Loucy (cell line): ENCODE results near the gene KIF16B.

ENCODE experiments used
- H2AFZ ChIP-seq: fragments of 200-600 bp; sonication (generic); 2 replicates; pipeline ENCODE4 v1.6.0; 2016; ENCODE audit warnings: antibody characterized with exemption, mild to moderate bottlenecking, low read length, moderate library complexity
- H3F3A ChIP-seq: fragments of 200-600 bp; 2 replicates; pipeline ENCODE4 v1.6.0; 2016; ENCODE audit warnings: antibody characterized with exemption, low read depth, mild to moderate bottlenecking
- H3K27me3 ChIP-seq: fragments of 200-600 bp; sonication (generic); 2 replicates; pipeline ENCODE4 v1.6.1; 2014; ENCODE audit warnings: low read length, mild to moderate bottlenecking; ENCODE audit not compliant: insufficient read depth, poor library complexity, severe bottlenecking
- H3K36me3 ChIP-seq: fragments of 200-600 bp; sonication (generic); 2 replicates; pipeline ENCODE4 v1.6.1; 2016; ENCODE audit warnings: low read length; ENCODE audit not compliant: insufficient read depth
- H3K4me1 ChIP-seq: fragments of 200-600 bp; sonication (generic); 2 replicates; pipeline ENCODE4 v1.5.1; 2014; ENCODE audit warnings: low read length, mild to moderate bottlenecking; ENCODE audit not compliant: insufficient read depth, poor library complexity, severe bottlenecking
- H3K4me2 ChIP-seq: fragments of 200-600 bp; sonication (generic); 2 replicates; pipeline ENCODE4 v1.6.0; 2014; ENCODE audit warnings: antibody characterized with exemption, low read length, low read depth, mild to moderate bottlenecking; ENCODE audit not compliant: poor library complexity, severe bottlenecking
- H3K4me3 ChIP-seq: fragments of 200-600 bp; sonication (generic); 2 replicates; pipeline ENCODE4 v1.5.1; 2014; ENCODE audit warnings: low read length, mild to moderate bottlenecking, mixed read lengths; ENCODE audit not compliant: poor library complexity, severe bottlenecking
- H3K79me2 ChIP-seq: fragments of 200-600 bp; sonication (generic); 2 replicates; pipeline ENCODE4 v1.6.1; 2014; ENCODE audit warnings: low read length; ENCODE audit not compliant: insufficient read depth
- H3K9ac ChIP-seq: fragments of 200-600 bp; sonication (generic); 2 replicates; pipeline ENCODE4 v1.6.0; 2014; ENCODE audit warnings: mild to moderate bottlenecking, low read depth, low read length, moderate library complexity; ENCODE audit not compliant: poor library complexity, severe bottlenecking
- H3K9me2 ChIP-seq: fragments of 200-600 bp; sonication (generic); replicated peaks from 2 replicates; pipeline ENCODE4 v1.6.1; 2016; ENCODE audit warnings: low read depth, low read length, mixed read lengths
- H3K9me3 ChIP-seq: fragments of 200-600 bp; sonication (generic); 2 replicates; pipeline ENCODE4 v1.6.1; 2014; ENCODE audit warnings: mild to moderate bottlenecking, antibody characterized with exemption, low read length, low read depth; ENCODE audit not compliant: insufficient read depth
- H4K20me1 ChIP-seq: fragments of 200-600 bp; sonication (generic); 2 replicates; pipeline ENCODE4 v1.6.0; 2014; ENCODE audit warnings: antibody characterized with exemption, low read length, mild to moderate bottlenecking; ENCODE audit not compliant: insufficient read depth, poor library complexity, severe bottlenecking
- CTCF ChIP-seq: fragments of 200-600 bp; sonication (generic); conservative IDR thresholded peaks from 2 replicates; pipeline ENCODE4 v1.5.1; 2014; ENCODE audit warnings: mild to moderate bottlenecking, antibody characterized with exemption, low read length
- EZH2phosphoT487 ChIP-seq: fragments of 200-600 bp; IDR thresholded peaks from 2 replicates; pipeline ENCODE4 v1.6.1; 2018; ENCODE audit warnings: antibody characterized with exemption, mild to moderate bottlenecking, moderate library complexity, borderline replicate concordance

The KIF16B gene

GRCh38 chr20:16270314-16270931 is 302.8 kb downstream of the KIF16B start:
- TF ChIP-seq CTCF (no peak), EZH2phosphoT487 (no peak)
- no peaks in the 10 kb centered on the region for H3K36me3 ChIP-seq

GRCh38 chr20:16267526-16267925 is 305.7 kb downstream of the KIF16B start:
- no peaks in the 10 kb centered on the region for H3K79me2 ChIP-seq
- no peaks in the 10 kb centered on the region for H3K4me1 ChIP-seq
- H3K27me3 ChIP-seq: no peaks in the 10 kb centered on the region
- no peak overlapping the region for H2AFZ ChIP-seq
- no peak overlapping the region for H3K4me2 ChIP-seq
- no peaks in the 10 kb centered on the region for H4K20me1 ChIP-seq
- no peaks in the 10 kb centered on the region; the same call in 1 of the 2 replicates for H3K9me3 ChIP-seq
- H3K4me3 ChIP-seq: no peak overlapping the region
- no peaks in the 10 kb centered on the region for H3K36me3 ChIP-seq
- TF ChIP-seq EZH2phosphoT487 (no peak), CTCF (no peak)
- no peak overlapping the region for H3K9ac ChIP-seq
- no peaks in the 10 kb centered on the region for H3K9me2 ChIP-seq
- H3F3A ChIP-seq: no peaks in the 10 kb centered on the region

More at GRCh38 chr20:16270314-16270931, 302.8 kb downstream of the KIF16B start:
- Histone ChIP-seq H3F3A (no peaks in the 10 kb centered on the region), H3K79me2 (no peaks in the 10 kb centered on the region), H3K9ac (no peak overlapping the region), H3K4me2 (no peak overlapping the region), H4K20me1 (no peaks in the 10 kb centered on the region), H3K4me1 (no peaks in the 10 kb centered on the region), H3K9me2 (no peaks in the 10 kb centered on the region), H3K9me3 (no peaks in the 10 kb centered on the region; the same call in 1 of the 2 replicates), H2AFZ (no peak overlapping the region), H3K27me3 (no peaks in the 10 kb centered on the region), H3K4me3 (no peak overlapping the region)

GRCh38 chr20:16265334-16265733 is 307.9 kb downstream of the KIF16B start:
- no peaks in the 10 kb centered on the region for H3K9me2 ChIP-seq
- H3K4me2 ChIP-seq: no peak overlapping the region
- H3K27me3 ChIP-seq: no peaks in the 10 kb centered on the region
- H3K4me1 ChIP-seq: no peaks in the 10 kb centered on the region
- TF ChIP-seq CTCF: no peak
- no peak overlapping the region for H2AFZ ChIP-seq
- H3K9me3 ChIP-seq: no peaks in the 10 kb centered on the region; the same call in 1 of the 2 replicates
- no peaks in the 10 kb centered on the region for H4K20me1 ChIP-seq
- no peak overlapping the region for H3K9ac ChIP-seq
- no peaks in the 10 kb centered on the region for H3K36me3 ChIP-seq
- no peaks in the 10 kb centered on the region for H3F3A ChIP-seq
- H3K79me2 ChIP-seq: no peaks in the 10 kb centered on the region
- no peak overlapping the region for H3K4me3 ChIP-seq
